Measurements from ENCODE around the gene MRPL34. TPM values are rescaled to one million over a fixed set of nuclear protein-coding genes. Genes with fewer than 3 reads are reported as not detected.

The MRPL34 gene
- total RNA-seq, 1 experiment from 2014 or later: 48.4 TPM

- in situ Hi-C loops (cut with HindIII; ENCODE audit: low pct_unique_long_range_greater_than_20kb, low sequenced_read_pairs): no loop called here
- DNase-seq (ENCODE audit: low read depth, low spot score): no peak
Measured at GRCh38 chr19:17332360-17332676, 26.6 kb downstream of the MRPL34 start.

DNA sequence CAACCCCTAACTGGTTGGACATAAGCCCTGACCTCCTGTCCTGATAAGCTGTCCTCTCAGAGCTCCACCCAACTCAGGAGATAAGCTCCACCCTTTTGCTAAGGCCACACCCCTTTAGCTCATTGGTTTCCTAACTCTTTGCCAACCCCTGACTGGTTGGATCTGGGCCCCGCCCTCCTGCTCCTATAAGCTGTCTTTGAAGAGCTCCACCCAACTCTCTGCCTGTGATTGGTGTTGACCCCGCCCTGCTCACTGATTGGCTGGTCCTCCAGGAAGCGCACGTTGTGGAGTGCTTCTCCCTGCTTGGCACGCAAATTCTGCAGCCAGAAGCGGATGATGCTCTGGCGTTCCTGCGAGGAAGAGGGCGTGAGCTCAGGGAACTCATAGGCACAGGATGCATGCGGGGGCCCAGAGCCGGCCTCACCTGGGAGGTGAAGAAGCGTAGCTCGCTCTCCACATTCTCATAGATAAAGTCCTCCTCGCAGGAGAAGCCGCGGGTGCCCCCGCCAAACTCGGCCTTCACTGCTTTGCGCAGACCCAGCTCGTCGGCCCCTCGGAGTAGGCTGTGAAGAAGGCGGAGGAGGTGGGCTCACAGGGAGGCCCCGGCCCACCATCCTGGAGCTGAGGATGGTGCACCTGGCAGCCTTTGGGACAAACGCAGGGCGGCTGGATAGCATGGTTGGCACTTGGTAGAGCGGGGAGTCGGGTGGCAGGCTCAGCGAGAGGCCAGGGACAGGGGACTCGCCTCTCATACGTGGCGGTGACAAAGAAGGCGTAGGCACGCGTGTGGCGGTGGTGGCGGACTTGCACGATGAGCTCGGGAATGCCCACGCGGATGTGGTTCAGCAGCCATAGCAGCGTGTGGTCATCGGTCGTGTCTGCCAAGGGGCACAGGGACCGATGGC lies 27.3 kb downstream of the MRPL34 start:
- DNase-seq (ENCODE audit: low read depth, low spot score): peak; percentile 72
- in situ Hi-C loops (cut with HindIII; ENCODE audit: low pct_unique_long_range_greater_than_20kb, low sequenced_read_pairs): no loop called here

- in situ Hi-C loops (cut with HindIII; ENCODE audit: low pct_unique_long_range_greater_than_20kb, low sequenced_read_pairs): no loop called here
- DNase-seq (ENCODE audit: low read depth, low spot score): no peak
Measured at GRCh38 chr19:17333611-17334413, 28.1 kb downstream of the MRPL34 start.

DNA sequence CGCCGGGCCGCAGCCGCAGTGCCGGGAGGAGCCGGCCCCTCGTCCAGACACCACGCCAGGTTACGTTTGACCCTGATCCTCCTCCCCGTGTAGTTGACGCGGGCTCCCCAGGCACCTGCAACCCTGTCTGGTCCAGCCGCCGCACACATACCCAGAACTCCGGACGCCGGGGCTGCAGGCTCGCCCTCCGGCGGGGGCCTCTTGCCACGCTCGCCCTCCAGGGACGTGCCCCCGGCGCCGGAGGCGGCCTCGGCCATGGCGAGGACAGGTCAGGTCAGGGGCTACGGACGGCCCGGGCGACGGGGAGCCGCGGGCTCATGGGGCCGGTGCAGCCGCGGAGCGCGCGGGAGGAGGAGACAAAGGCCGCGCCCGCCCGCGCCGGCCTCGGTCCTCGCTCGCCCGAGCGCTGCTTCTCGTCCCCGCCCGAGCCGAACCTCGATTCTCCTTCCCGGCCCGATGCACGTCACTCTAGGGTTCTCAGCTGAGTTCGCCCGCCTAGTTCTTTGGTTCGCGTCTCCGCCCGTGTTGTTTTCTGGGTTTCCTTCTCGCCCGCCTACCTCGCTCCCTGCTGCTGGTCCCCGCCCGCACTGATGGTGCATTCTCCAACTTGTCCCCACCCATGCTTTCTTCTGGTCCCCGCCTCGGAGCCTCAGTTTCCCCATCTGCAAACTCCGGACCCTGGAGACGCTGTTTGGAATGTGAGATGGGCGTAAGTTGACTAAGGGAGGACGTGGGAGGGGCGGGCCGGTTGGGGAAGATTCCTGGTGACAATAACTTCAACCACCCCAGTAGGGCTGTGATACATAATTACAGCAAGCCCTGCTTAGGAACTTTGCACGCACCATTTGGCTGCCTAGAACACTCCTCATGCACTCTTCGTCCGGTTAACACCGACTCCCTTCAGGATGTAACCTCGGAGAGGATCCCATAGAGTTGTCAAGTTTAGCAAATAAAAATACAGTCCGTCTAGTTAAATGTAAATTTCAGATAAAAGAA lies 29.0 kb downstream of the MRPL34 start, which contains the start of gene ANO8:
TSS of gene ANO8 (minus strand) at position 442 of the 996 bp plus-strand sequence. CDS start at position 257, 185 bp downstream.
- in situ Hi-C loops (cut with HindIII; ENCODE audit: low pct_unique_long_range_greater_than_20kb, low sequenced_read_pairs): no loop called here
- peak; percentile 93 for DNase-seq (ENCODE audit: low read depth, low spot score)

GRCh38 chr19:17335575-17335974 lies 29.9 kb downstream of the MRPL34 start:
- in situ Hi-C loops (cut with HindIII; ENCODE audit: low pct_unique_long_range_greater_than_20kb, low sequenced_read_pairs): no loop called here
- no peak for DNase-seq (ENCODE audit: low read depth, low spot score)

- DNase-seq (ENCODE audit: low read depth, low spot score): peak; percentile 98
- in situ Hi-C loops (cut with HindIII; ENCODE audit: low pct_unique_long_range_greater_than_20kb, low sequenced_read_pairs): no loop called here
Measured at GRCh38 chr19:17336872-17337674, 31.4 kb downstream of the MRPL34 start, which contains the start of gene GTPBP3. GTPBP3 (plus strand) TSS chr19:17337553; CDS start chr19:17337612, 59 bp downstream.

DNA sequence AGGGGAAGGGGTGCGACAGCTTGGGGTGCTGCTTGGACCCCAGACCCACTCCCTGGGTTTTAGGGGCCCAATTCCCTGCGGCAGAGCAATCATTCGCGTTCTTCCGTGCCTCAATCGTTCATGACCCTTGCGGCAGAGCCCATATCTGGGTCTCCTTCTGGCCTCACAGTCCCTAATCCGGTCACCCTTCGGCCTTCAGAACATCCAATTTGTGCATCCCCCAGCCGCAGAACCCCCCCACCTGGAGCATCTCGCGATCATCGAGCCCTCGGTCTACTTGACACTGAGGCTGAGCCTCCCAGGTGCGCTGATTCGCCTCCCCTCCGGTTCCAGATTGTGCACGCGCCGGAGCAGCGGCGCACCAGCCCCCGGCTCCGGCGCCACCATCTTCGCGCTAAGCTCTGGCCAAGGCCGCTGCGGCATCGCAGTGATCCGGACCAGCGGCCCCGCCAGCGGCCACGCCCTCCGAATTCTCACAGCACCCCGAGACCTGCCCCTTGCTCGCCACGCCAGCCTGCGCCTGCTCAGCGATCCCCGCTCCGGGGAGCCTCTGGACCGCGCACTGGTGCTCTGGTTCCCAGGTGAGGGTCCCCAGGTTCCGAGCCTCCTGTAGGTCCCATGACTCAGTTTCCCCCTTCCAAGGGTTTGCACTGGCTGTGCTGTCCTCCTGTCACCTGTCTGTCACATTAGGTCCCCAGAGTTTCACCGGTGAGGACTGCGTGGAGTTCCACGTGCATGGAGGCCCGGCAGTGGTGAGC lies 32.2 kb downstream of the MRPL34 start:
- no peak for DNase-seq (ENCODE audit: low read depth, low spot score)
- in situ Hi-C loops (cut with HindIII; ENCODE audit: low pct_unique_long_range_greater_than_20kb, low sequenced_read_pairs): no loop called here

GRCh38 chr19:17338433-17339078 lies 32.9 kb downstream of the MRPL34 start:
- in situ Hi-C loops (cut with HindIII; ENCODE audit: low pct_unique_long_range_greater_than_20kb, low sequenced_read_pairs): no loop called here

GRCh38 chr19:17339088-17339741 lies 33.5 kb downstream of the MRPL34 start:
- peak; percentile 22 for DNase-seq (ENCODE audit: low read depth, low spot score)
- in situ Hi-C loops (cut with HindIII; ENCODE audit: low pct_unique_long_range_greater_than_20kb, low sequenced_read_pairs): no loop called here

More at GRCh38 chr19:17338433-17339078, 32.9 kb downstream of the MRPL34 start:
- DNase-seq (ENCODE audit: low read depth, low spot score): no peak

DNA sequence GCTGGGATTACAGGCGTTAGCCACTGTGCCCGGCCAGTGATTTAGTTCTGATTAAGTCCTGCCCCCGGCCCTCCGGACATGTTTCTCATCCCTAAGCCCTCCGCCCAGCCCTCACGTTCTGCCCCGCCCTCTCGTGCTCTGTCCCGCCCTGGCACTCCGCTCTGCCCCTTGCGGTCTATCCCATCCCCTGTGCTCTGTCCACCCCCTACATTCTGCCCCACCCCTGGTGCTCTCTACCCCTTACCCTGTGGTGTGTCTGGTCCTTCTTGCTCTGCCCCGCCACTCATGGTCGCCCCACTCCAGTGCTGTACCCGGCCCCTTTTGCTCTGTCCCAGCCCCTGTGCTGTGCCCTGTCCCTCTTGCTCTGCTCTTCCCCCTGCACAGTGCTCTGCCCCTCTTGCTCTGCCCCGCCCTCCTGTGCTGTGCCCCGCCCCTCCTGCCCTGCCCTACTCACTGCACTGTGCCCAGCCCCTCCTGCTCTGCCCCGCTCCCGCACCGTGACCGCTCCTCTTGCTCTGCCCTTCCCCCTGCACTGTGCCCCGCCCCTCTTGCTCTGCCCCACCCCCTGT lies 34.7 kb downstream of the MRPL34 start:
- DNase-seq (ENCODE audit: low read depth, low spot score): peak; percentile 29
- in situ Hi-C loops (cut with HindIII; ENCODE audit: low pct_unique_long_range_greater_than_20kb, low sequenced_read_pairs): no loop called here

- in situ Hi-C loops (cut with HindIII; ENCODE audit: low pct_unique_long_range_greater_than_20kb, low sequenced_read_pairs): no loop called here
- no peak for DNase-seq (ENCODE audit: low read depth, low spot score)
Measured at GRCh38 chr19:17340871-17341357, 35.2 kb downstream of the MRPL34 start.

- in situ Hi-C loops (cut with HindIII; ENCODE audit: low pct_unique_long_range_greater_than_20kb, low sequenced_read_pairs): no loop called here
- no peak for DNase-seq (ENCODE audit: low read depth, low spot score)
Measured at GRCh38 chr19:17341386-17341785, 35.7 kb downstream of the MRPL34 start.

DNA sequence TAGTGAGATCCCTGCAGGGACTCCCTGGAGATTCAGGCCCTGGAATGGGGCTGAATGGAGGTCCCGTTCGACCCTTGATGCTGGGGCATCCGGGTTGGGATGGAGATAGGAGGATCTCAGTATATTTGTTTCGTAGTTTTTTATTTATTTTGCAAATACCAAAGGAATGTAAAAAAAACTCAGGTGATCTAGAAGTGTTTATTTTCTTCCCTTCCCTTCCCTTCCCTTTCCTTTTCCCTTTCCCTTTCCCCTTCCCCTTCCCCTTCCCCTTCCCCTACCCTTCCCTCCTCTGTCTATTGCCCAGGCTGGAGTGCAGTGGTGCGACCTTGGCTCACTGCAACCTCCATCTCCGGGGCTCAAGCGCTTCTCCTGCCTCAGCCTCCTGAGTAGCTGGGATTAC lies 36.2 kb downstream of the MRPL34 start:
- no peak for DNase-seq (ENCODE audit: low read depth, low spot score)
- in situ Hi-C loops (cut with HindIII; ENCODE audit: low pct_unique_long_range_greater_than_20kb, low sequenced_read_pairs): no loop called here

- DNase-seq (ENCODE audit: low read depth, low spot score): peak; percentile 63
- in situ Hi-C loops (cut with HindIII; ENCODE audit: low pct_unique_long_range_greater_than_20kb, low sequenced_read_pairs): no loop called here
Measured at GRCh38 chr19:17346109-17346671, 40.5 kb downstream of the MRPL34 start.
